IMR-90 (cell line): ENCODE data around the gene DNAI7. TPM values are rescaled to one million over a fixed set of nuclear protein-coding genes. Genes with fewer than 3 reads are reported as not detected.

Experiments
- ATAC-seq: fragments of 200-7000 bp; cut with Tn5 transposase; 2 replicates; pipeline ENCODE4 v1.9.1; 2020; ENCODE audit warnings: low read depth, mild to moderate bottlenecking, moderate library complexity
- BruUV-seq: library from RNA; stranded (reverse); fragments of 400-500 nt; replicated peaks from 2 replicates; lab custom pipeline; 2021; lab: Mats Ljungman, UMichigan
- CTCF ChIA-PET: fragments of 300-600 bp; formaldehyde crosslinking; extraction: SDS; loops from one replicate; lab custom pipeline; 2021; ENCODE audit warnings: antibody characterized with exemption; lab: Yijun Ruan, JAX
- POLR2A ChIA-PET: fragments of 300-600 bp; sonication (Branson Sonifier 250); formaldehyde crosslinking; loops from one replicate; lab custom pipeline; 2022; ENCODE audit warnings: antibody characterized with exemption; ENCODE audit not compliant: unreplicated experiment; lab: Charles Lee
- DNase-seq: peaks from one replicate; pipeline ENCODE4 v3.0.0; 2013
- H2AFZ ChIP-seq: replicated peaks from 2 replicates; pipeline ENCODE3; 2013; ENCODE audit warnings: low read length, mild to moderate bottlenecking; ENCODE audit not compliant: poor library complexity
- H2AK5ac ChIP-seq: 2 replicates; pipeline ENCODE4 v1.6.1; 2013; ENCODE audit warnings: low read depth, low read length, inconsistent platforms
- H2AK9ac ChIP-seq: replicated peaks from 2 replicates; pipeline ENCODE3; 2013; ENCODE audit warnings: mild to moderate bottlenecking, low read depth, low read length, moderate library complexity; ENCODE audit not compliant: poor library complexity
- H2BK120ac ChIP-seq: 2 replicates; pipeline ENCODE4 v1.6.1; 2013; ENCODE audit warnings: low read depth, low read length, inconsistent platforms
- H2BK15ac ChIP-seq: 3 replicates; pipeline ENCODE4 v1.6.1; 2013; ENCODE audit warnings: low read depth, low read length, inconsistent platforms
- H2BK20ac ChIP-seq: 2 replicates; pipeline ENCODE4 v1.6.1; 2013; ENCODE audit warnings: low read depth, mild to moderate bottlenecking, inconsistent platforms, low read length, moderate library complexity
- H2BK5ac ChIP-seq: 2 replicates; pipeline ENCODE4 v1.6.1; 2013; ENCODE audit warnings: mild to moderate bottlenecking, low read depth, low read length, inconsistent platforms; ENCODE audit not compliant: poor library complexity, severe bottlenecking
- H3K14ac ChIP-seq: replicated peaks from 2 replicates; pipeline ENCODE4 v1.6.1; 2013; ENCODE audit warnings: low read depth, low read length, inconsistent platforms
- H3K18ac ChIP-seq: 2 replicates; pipeline ENCODE4 v1.6.1; 2013; ENCODE audit warnings: low read depth, low read length, control low read depth
- H3K23ac ChIP-seq: 2 replicates; pipeline ENCODE4 v1.6.1; 2013; ENCODE audit warnings: low read depth, low read length, inconsistent platforms
- H3K27ac ChIP-seq: 2 replicates; pipeline ENCODE4 v1.5.1; 2013; ENCODE audit warnings: mild to moderate bottlenecking, control low read depth, low read length; ENCODE audit not compliant: insufficient read depth
- H3K27me3 ChIP-seq: 2 replicates; pipeline ENCODE4 v1.6.1; 2013; ENCODE audit warnings: low read length; ENCODE audit not compliant: control insufficient read depth, insufficient read depth
- H3K36me3 ChIP-seq: 2 replicates; pipeline ENCODE4 v1.6.1; 2013; ENCODE audit warnings: low read length, mixed read lengths; ENCODE audit not compliant: control insufficient read depth, insufficient read depth
- H3K4ac ChIP-seq: 2 replicates; pipeline ENCODE4 v1.6.1; 2013; ENCODE audit warnings: low read depth, low read length, inconsistent platforms
- H3K4me1 ChIP-seq: 2 replicates; pipeline ENCODE4 v1.6.1; 2013; ENCODE audit warnings: low read length, mixed read lengths; ENCODE audit not compliant: control insufficient read depth, insufficient read depth
- H3K4me2 ChIP-seq: 2 replicates; pipeline ENCODE4 v1.6.1; 2013; ENCODE audit warnings: low read depth, mild to moderate bottlenecking, control low read depth, low read length, moderate library complexity
- H3K4me3 ChIP-seq: 2 replicates; pipeline ENCODE4 v1.5.1; 2013; ENCODE audit warnings: low read depth, mild to moderate bottlenecking, control low read depth, low read length, moderate library complexity; ENCODE audit not compliant: insufficient read depth
- H3K56ac ChIP-seq: 2 replicates; pipeline ENCODE4 v1.6.1; 2013; ENCODE audit warnings: low read length, inconsistent platforms; ENCODE audit not compliant: insufficient read depth; ENCODE audit errors: extremely low read depth
- H3K79me1 ChIP-seq, 2 experiments: 2 replicates each; pipeline ENCODE4 v1.6.1; 2013; ENCODE audit warnings: low read length in 2 of 2, inconsistent platforms in 1 of 2, low read depth in 1 of 2
- H3K9ac ChIP-seq: 2 replicates; pipeline ENCODE4 v1.6.1; 2013; ENCODE audit warnings: low read depth, low read length, control low read depth
- H3K9me1 ChIP-seq: 2 replicates; pipeline ENCODE4 v1.6.1; 2013; ENCODE audit warnings: low read length, inconsistent platforms; ENCODE audit not compliant: insufficient read depth
- H3K9me3 ChIP-seq: 2 replicates; pipeline ENCODE4 v1.6.1; 2013; ENCODE audit warnings: low read length; ENCODE audit not compliant: control insufficient read depth, insufficient read depth
- H4K20me1 ChIP-seq: 2 replicates; pipeline ENCODE4 v1.6.1; 2013; ENCODE audit warnings: low read length, inconsistent platforms; ENCODE audit not compliant: insufficient read depth
- H4K5ac ChIP-seq: 2 replicates; pipeline ENCODE4 v1.6.1; 2013; ENCODE audit warnings: mild to moderate bottlenecking, low read depth, low read length, control low read depth
- H4K8ac ChIP-seq, 2 experiments: 2 replicates each; pipeline ENCODE4 v1.6.1; 2013; ENCODE audit warnings: low read depth in 2 of 2, low read length in 2 of 2, control low read depth in 1 of 2, inconsistent platforms in 1 of 2
- H4K91ac ChIP-seq: 2 replicates; pipeline ENCODE4 v1.6.1; 2013; ENCODE audit warnings: low read depth, low read length, inconsistent platforms; ENCODE audit not compliant: insufficient read depth
- BHLHE40 ChIP-seq: fragments of 150-350 bp; IDR thresholded peaks from 2 replicates; pipeline ENCODE4 v1.6.1; 2016; ENCODE audit warnings: mild to moderate bottlenecking, low read depth, low read length
- CEBPB ChIP-seq: IDR thresholded peaks from 2 replicates; pipeline ENCODE4 v1.6.1; 2012; ENCODE audit warnings: low read depth, low read length, improper control_type of control experiment
- CHD1 ChIP-seq: IDR thresholded peaks from 2 replicates; pipeline ENCODE4 v1.6.1; 2012; ENCODE audit warnings: low read depth, low read length, improper control_type of control experiment
- FOS ChIP-seq: fragments of 150-350 bp; IDR thresholded peaks from 2 replicates; pipeline ENCODE4 v1.6.1; 2016; ENCODE audit warnings: low read depth, low read length
- MAFK ChIP-seq: IDR thresholded peaks from 2 replicates; pipeline ENCODE4 v1.6.1; 2012; ENCODE audit warnings: low read depth, low read length, improper control_type of control experiment
- MAZ ChIP-seq: IDR thresholded peaks from 2 replicates; pipeline ENCODE4 v1.6.1; 2012; ENCODE audit warnings: low read depth, mild to moderate bottlenecking, low read length, improper control_type of control experiment, moderate library complexity, borderline replicate concordance
- MXI1 ChIP-seq: IDR thresholded peaks from 2 replicates; pipeline ENCODE4 v1.6.1; 2012; ENCODE audit warnings: low read depth, mild to moderate bottlenecking, low read length, moderate library complexity, borderline replicate concordance
- NFE2L2 ChIP-seq: fragments of 150-350 bp; IDR thresholded peaks from 2 replicates; pipeline ENCODE4 v1.6.1; 2016; ENCODE audit warnings: low read depth, mild to moderate bottlenecking, low read length
- POLR2A ChIP-seq: IDR thresholded peaks from 2 replicates; pipeline ENCODE4 v1.6.1; 2012; ENCODE audit warnings: mild to moderate bottlenecking, low read depth, low read length
- RAD21 ChIP-seq: IDR thresholded peaks from 2 replicates; pipeline ENCODE4 v1.6.1; 2012; ENCODE audit warnings: low read length, improper control_type of control experiment
- RCOR1 ChIP-seq: IDR thresholded peaks from 2 replicates; pipeline ENCODE4 v1.6.1; 2012; ENCODE audit warnings: mild to moderate bottlenecking, low read length, improper control_type of control experiment; ENCODE audit not compliant: insufficient replicate concordance
- RFX5 ChIP-seq: IDR thresholded peaks from 2 replicates; pipeline ENCODE4 v1.8.0; 2012; ENCODE audit warnings: low read depth, mild to moderate bottlenecking, low read length, moderate library complexity
- SMC3 ChIP-seq: fragments of 150-350 bp; IDR thresholded peaks from 2 replicates; pipeline ENCODE4 v1.6.1; 2016; ENCODE audit warnings: low read depth, mild to moderate bottlenecking, antibody characterized with exemption, low read length, moderate library complexity
- dilution Hi-C: fragments of 300-500 bp; cut with HindIII; formaldehyde crosslinking; loops from one replicate; pipeline ENCODE4 v1.14.3; 2018; ENCODE audit warnings: low sequenced_read_pairs; ENCODE audit not compliant: unreplicated experiment
- in situ Hi-C: fragments of 300-500 bp; cut with MboI; formaldehyde crosslinking; loops from 3 replicates; pipeline ENCODE4 v1.14.3; 2019; ENCODE audit warnings: low sequenced_read_pairs, inconsistent platforms, mixed read lengths
- intact Hi-C: fragments of 100-400 bp; cut with micrococcal nuclease; formaldehyde crosslinking; loops from 2 replicates; pipeline ENCODE4 v1.10.0; 2022
- polyA plus RNA-seq, 3 experiments: library from polyadenylated mRNA; depleted of rRNA; stranded (reverse); fragments of >200 nt; gene quantifications; 2 replicates each; pipeline ENCODE4 v1.2.3, GENCODE V29; 2012; ENCODE audit warnings: low replicate concordance in 1 of 3
- total RNA-seq: library from RNA; depleted of rRNA; stranded (reverse); fragments of >200 nt; gene quantifications from 2 replicates; pipeline ENCODE4 v1.2.3, GENCODE V29; 2012
- TF ChIP-seq, protein P1 (sequence below): fragments of 150-350 bp; IDR thresholded peaks from 2 replicates; pipeline ENCODE4 v1.6.1; 2017; ENCODE audit warnings: mild to moderate bottlenecking, antibody characterized with exemption, low read length, low read depth
- TF ChIP-seq, protein P2 (sequence below): fragments of 150-350 bp; IDR thresholded peaks from 2 replicates; pipeline ENCODE4 v1.6.1; 2016; ENCODE audit warnings: low read depth, mild to moderate bottlenecking, low read length, moderate library complexity, borderline replicate concordance
- TF ChIP-seq, protein P3 (sequence below): conservative IDR thresholded peaks from 2 replicates; pipeline ENCODE4 v1.5.1; 2012; ENCODE audit warnings: mild to moderate bottlenecking, low read depth, low read length, improper control_type of control experiment

DNAI7 gene
- total and polyA plus RNA-seq, 2 of the 4 experiments (the other 2 are of a cell fraction), result under 0.01 to 0.07 TPM

DNA sequence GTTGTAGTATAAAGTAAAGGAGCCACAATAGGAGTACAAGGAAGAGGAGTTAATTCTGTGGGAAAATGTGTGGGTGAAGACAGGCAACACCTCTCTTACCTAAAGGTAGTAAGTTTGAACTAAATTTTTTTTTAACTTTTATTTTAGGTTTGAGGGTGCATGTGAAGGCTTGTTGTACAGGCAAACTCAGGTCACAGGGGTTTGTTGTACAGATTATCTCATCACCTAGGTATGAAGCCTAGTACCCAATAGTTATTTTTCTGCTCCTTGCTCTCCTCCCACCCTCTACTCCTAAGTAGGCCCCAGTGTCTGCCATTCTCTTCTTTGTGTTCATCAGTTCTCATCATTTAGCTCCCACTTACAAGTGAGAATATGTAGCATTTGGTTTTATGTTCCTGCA, 70.5 kb downstream of the DNAI7 start:
- dilution Hi-C loops, result no loop called here
- no peaks in the 10 kb centered on the region for H3K9me1 ChIP-seq
- H2AFZ ChIP-seq, result no peak overlapping the region
- H3K27me3 ChIP-seq, result no peaks in the 10 kb centered on the region
- no peak overlapping the region for H4K5ac ChIP-seq
- H3K27ac ChIP-seq, result no peak overlapping the region
- DNase-seq (no peak), ATAC-seq (no peak)
- H3K9ac ChIP-seq, result no peak overlapping the region
- no peak overlapping the region for H2BK5ac ChIP-seq
- H3K18ac ChIP-seq, result no peak overlapping the region
- no peak overlapping the region for H2AK9ac ChIP-seq
- no peaks in the 10 kb centered on the region for H3K9me3 ChIP-seq
- H3K79me1 ChIP-seq, result no peaks in the 10 kb centered on the region
- no peak overlapping the region for H3K14ac ChIP-seq
- no peak overlapping the region for H3K23ac ChIP-seq
- CTCF ChIA-PET, result no interaction called here
- no peak overlapping the region for H2BK120ac ChIP-seq
- no peak overlapping the region for H3K4me2 ChIP-seq
- no peak overlapping the region for H4K8ac ChIP-seq
- H4K20me1 ChIP-seq, result no peaks in the 10 kb centered on the region
- no peak overlapping the region for H2BK20ac ChIP-seq
- no peak overlapping the region for H3K4me3 ChIP-seq
- H3K4ac ChIP-seq, result no peak overlapping the region
- no peak overlapping the region for H4K91ac ChIP-seq
- in situ Hi-C loops, result no loop called here
- H3K56ac ChIP-seq, result no peak overlapping the region
- intact Hi-C loops, result loop anchor here (5.0 kb wide), 1 partner anchor 47 kb away; no protein-coding TSS in a partner anchor
- no TSS peak for BruUV-seq
- H3K4me1 ChIP-seq, result no peaks in the 10 kb centered on the region
- POLR2A ChIA-PET, result no interaction called here
- no peaks in the 10 kb centered on the region for H3K36me3 ChIP-seq
- no peak overlapping the region for H2AK5ac ChIP-seq
- no peak for TF ChIP-seq CHD1
- no peak for TF ChIP-seq SMC3
- no peak for TF ChIP-seq MXI1
- TF ChIP-seq RAD21, result no peak
- TF ChIP-seq, protein P1, sequence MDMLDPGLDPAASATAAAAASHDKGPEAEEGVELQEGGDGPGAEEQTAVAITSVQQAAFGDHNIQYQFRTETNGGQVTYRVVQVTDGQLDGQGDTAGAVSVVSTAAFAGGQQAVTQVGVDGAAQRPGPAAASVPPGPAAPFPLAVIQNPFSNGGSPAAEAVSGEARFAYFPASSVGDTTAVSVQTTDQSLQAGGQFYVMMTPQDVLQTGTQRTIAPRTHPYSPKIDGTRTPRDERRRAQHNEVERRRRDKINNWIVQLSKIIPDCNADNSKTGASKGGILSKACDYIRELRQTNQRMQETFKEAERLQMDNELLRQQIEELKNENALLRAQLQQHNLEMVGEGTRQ, result no peak
- TF ChIP-seq RFX5, result no peak
- no peak for TF ChIP-seq CEBPB
- TF ChIP-seq, protein P2, sequence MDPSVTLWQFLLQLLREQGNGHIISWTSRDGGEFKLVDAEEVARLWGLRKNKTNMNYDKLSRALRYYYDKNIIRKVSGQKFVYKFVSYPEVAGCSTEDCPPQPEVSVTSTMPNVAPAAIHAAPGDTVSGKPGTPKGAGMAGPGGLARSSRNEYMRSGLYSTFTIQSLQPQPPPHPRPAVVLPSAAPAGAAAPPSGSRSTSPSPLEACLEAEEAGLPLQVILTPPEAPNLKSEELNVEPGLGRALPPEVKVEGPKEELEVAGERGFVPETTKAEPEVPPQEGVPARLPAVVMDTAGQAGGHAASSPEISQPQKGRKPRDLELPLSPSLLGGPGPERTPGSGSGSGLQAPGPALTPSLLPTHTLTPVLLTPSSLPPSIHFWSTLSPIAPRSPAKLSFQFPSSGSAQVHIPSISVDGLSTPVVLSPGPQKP, result no peak
- no peak for TF ChIP-seq POLR2A
- TF ChIP-seq RCOR1, result no peak
- no peak for TF ChIP-seq BHLHE40
- no peak for TF ChIP-seq MAZ
- TF ChIP-seq FOS, result no peak
- TF ChIP-seq NFE2L2, result no peak
- TF ChIP-seq, protein P3, sequence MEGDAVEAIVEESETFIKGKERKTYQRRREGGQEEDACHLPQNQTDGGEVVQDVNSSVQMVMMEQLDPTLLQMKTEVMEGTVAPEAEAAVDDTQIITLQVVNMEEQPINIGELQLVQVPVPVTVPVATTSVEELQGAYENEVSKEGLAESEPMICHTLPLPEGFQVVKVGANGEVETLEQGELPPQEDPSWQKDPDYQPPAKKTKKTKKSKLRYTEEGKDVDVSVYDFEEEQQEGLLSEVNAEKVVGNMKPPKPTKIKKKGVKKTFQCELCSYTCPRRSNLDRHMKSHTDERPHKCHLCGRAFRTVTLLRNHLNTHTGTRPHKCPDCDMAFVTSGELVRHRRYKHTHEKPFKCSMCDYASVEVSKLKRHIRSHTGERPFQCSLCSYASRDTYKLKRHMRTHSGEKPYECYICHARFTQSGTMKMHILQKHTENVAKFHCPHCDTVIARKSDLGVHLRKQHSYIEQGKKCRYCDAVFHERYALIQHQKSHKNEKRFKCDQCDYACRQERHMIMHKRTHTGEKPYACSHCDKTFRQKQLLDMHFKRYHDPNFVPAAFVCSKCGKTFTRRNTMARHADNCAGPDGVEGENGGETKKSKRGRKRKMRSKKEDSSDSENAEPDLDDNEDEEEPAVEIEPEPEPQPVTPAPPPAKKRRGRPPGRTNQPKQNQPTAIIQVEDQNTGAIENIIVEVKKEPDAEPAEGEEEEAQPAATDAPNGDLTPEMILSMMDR, result no peak
- TF ChIP-seq MAFK, result no peak
- H2BK15ac ChIP-seq, result no peak overlapping the region
